SH-SY5Y (cell line): ENCODE measurements around the gene GJB2.

Source experiments
- GATA2 ChIP-seq: IDR thresholded peaks from 2 replicates; pipeline ENCODE4 v1.6.1; 2011; ENCODE audit warnings: mild to moderate bottlenecking, low read depth, low read length
- GATA3 ChIP-seq: IDR thresholded peaks from 2 replicates; pipeline ENCODE4 v1.6.1; 2011; ENCODE audit warnings: low read depth, mild to moderate bottlenecking, low read length, moderate library complexity

- TF ChIP-seq GATA2 (no peak), GATA3 (no peak)
Observed at GRCh38 chr13:20185366-20186056, 7.2 kb downstream of the GJB2 start.
